Neutrophil (primary cell): ENCODE data around the gene POMC.

Experiments used
- H3K27ac ChIP-seq: fragments of 200-600 bp; sonication (generic); 2 replicates; pipeline ENCODE4 v1.5.1; 2016; ENCODE audit warnings: mild to moderate bottlenecking, moderate library complexity
- H3K27me3 ChIP-seq: fragments of 200-600 bp; sonication (generic); 2 replicates; pipeline ENCODE4 v1.6.0; 2016; ENCODE audit warnings: mild to moderate bottlenecking
- H3K36me3 ChIP-seq: fragments of 200-600 bp; sonication (generic); 2 replicates; pipeline ENCODE4 v1.5.1; 2017
- H3K4me1 ChIP-seq, 2 experiments: fragments of 200-600 bp in 1 of 2; sonication (generic) in 1 of 2; 1 replicate in 1 of 2; 2 replicates in 1 of 2; pipeline versions ENCODE4 v1.5.1 to v1.6.1; 2013 to 2016; ENCODE audit warnings: low read depth in 1 of 2, low read length in 1 of 2, mild to moderate bottlenecking in 1 of 2, moderate library complexity in 1 of 2; ENCODE audit not compliant: control insufficient read depth in 1 of 2, insufficient read depth in 1 of 2
- H3K4me3 ChIP-seq, 2 experiments: fragments of 200-600 bp in 1 of 2; sonication (generic) in 1 of 2; 1 replicate in 1 of 2; 2 replicates in 1 of 2; pipeline ENCODE4 v1.5.1; 2013 to 2016; ENCODE audit warnings: low read depth in 1 of 2, low read length in 1 of 2, mild to moderate bottlenecking in 1 of 2, moderate library complexity in 1 of 2
- H3K9me3 ChIP-seq: fragments of 200-600 bp; sonication (generic); 2 replicates; pipeline ENCODE4 v1.5.1; 2016
- TF ChIP-seq, protein P1 (sequence below): fragments of 200-600 bp; sonication (generic); IDR thresholded peaks from 2 replicates; pipeline ENCODE4 v1.5.1; 2016; ENCODE audit warnings: antibody characterized with exemption

POMC gene

DNA sequence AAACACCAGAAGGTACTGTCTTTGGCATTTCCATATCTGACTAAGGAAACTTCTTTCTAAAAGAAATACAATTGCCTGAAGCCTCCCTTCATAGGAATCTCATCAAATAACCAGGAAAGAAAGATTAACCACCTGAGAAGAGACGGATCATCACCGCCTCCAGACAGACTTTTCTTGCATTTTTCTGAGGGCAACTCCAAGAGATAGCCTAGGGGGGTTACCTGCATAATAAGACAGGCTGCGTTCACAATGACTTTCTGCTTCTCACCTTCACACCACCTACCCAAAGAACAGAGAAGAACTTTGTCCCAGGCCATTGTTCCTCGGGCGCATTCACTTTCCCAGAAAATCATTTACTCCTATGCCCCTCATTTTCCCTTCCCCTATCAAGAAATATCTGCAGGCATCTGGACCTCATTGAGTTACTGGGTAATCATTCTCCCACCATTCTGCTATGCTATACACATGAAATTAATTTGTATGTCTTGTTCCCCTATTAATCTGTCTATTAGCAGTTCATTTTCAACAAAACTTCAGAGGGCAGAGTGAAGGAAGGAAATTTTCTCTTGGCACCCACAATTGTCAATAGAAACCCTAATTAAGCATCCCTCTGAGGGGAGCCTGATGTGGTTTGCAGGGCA lies 8.3 kb upstream of the POMC start:
- Histone ChIP-seq H3K9me3 (no peaks in the 10 kb centered on the region), H3K36me3 (no peaks in the 10 kb centered on the region), H3K27me3 (peaks cover 43% of the 10 kb centered on the region), H3K4me3 (no peak overlapping the region), H3K27ac (no peak overlapping the region), H3K4me1 (no peaks in the 10 kb centered on the region)
- TF ChIP-seq, protein P1, sequence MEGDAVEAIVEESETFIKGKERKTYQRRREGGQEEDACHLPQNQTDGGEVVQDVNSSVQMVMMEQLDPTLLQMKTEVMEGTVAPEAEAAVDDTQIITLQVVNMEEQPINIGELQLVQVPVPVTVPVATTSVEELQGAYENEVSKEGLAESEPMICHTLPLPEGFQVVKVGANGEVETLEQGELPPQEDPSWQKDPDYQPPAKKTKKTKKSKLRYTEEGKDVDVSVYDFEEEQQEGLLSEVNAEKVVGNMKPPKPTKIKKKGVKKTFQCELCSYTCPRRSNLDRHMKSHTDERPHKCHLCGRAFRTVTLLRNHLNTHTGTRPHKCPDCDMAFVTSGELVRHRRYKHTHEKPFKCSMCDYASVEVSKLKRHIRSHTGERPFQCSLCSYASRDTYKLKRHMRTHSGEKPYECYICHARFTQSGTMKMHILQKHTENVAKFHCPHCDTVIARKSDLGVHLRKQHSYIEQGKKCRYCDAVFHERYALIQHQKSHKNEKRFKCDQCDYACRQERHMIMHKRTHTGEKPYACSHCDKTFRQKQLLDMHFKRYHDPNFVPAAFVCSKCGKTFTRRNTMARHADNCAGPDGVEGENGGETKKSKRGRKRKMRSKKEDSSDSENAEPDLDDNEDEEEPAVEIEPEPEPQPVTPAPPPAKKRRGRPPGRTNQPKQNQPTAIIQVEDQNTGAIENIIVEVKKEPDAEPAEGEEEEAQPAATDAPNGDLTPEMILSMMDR: no peak

GRCh38 chr2:25176138-25176537 lies 7.8 kb upstream of the POMC start:
- TF ChIP-seq, protein P1: no peak
- no peaks in the 10 kb centered on the region for H3K9me3 ChIP-seq
- no peaks in the 10 kb centered on the region for H3K36me3 ChIP-seq

GRCh38 chr2:25174192-25174861 lies 5.9 kb upstream of the POMC start:
- Histone ChIP-seq H3K9me3 (no peaks in the 10 kb centered on the region), H3K4me1 (no peaks in the 10 kb centered on the region), H3K27ac (no peak overlapping the region)

More at GRCh38 chr2:25176138-25176537, 7.8 kb upstream of the POMC start:
- Histone ChIP-seq H3K27ac (no peak overlapping the region), H3K4me3 (no peak overlapping the region), H3K27me3 (peaks cover 48% of the 10 kb centered on the region), H3K4me1 (no peaks in the 10 kb centered on the region)

GRCh38 chr2:25173719-25174118 lies 5.3 kb upstream of the POMC start:
- Histone ChIP-seq H3K27me3 (peaks cover 61% of the 10 kb centered on the region), H3K9me3 (no peaks in the 10 kb centered on the region), H3K4me1 (peaks cover 0 to 1% of the 10 kb centered on the region in 2 experiments), H3K36me3 (no peaks in the 10 kb centered on the region), H3K4me3 (no peak overlapping the region), H3K27ac (no peak overlapping the region)
- TF ChIP-seq, protein P1: no peak

More at GRCh38 chr2:25174192-25174861, 5.9 kb upstream of the POMC start:
- peaks cover 56% of the 10 kb centered on the region for H3K27me3 ChIP-seq
- H3K4me3 ChIP-seq: no peak overlapping the region
- no peaks in the 10 kb centered on the region for H3K36me3 ChIP-seq
- TF ChIP-seq, protein P1: no peak

DNA sequence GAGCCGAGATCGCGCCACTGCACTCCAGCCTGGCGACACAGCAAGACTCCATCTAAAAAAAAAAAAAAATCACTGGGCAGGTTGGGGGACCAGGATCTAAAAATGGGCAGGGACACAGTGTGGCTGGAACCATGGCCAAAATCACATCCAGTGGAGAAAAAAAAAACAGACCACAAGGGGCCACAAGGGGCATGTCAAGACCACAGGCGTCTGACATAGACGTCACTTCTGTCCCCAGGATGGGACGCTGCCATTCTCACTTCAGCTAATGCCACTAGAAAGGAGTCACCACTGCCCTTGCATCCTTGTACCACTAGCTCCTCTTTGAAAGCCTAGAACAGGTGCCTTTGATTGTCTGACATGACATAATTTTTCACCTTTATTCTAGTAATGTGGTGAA lies 2.5 kb upstream of the POMC start:
- Histone ChIP-seq H3K27me3 (peaks cover 89% of the 10 kb centered on the region), H3K4me1 (peaks cover 0 to 10% of the 10 kb centered on the region in 2 experiments)

More for the DNA sequence above, 2.5 kb upstream of the POMC start:
- TF ChIP-seq, protein P1: no peak
- no peaks in the 10 kb centered on the region for H3K36me3 ChIP-seq
- no peak overlapping the region for H3K27ac ChIP-seq
- no peaks in the 10 kb centered on the region for H3K9me3 ChIP-seq
- H3K4me3 ChIP-seq: no peak overlapping the region
